GM12801 (cell line): ENCODE results near the gene DRD1.
A peak's percentile ranks its signal among the peaks of the same experiment; 100 is the strongest.

ENCODE experiments used
- CTCF ChIP-seq: IDR thresholded peaks from one replicate; pipeline ENCODE4 v1.5.1; 2011; ENCODE audit warnings: control low read depth; ENCODE audit not compliant: insufficient read length; ENCODE audit errors: extremely low read depth

Gene DRD1

GRCh38 chr5:175467983-175468690 lies 24.2 kb upstream of the DRD1 start:
- TF ChIP-seq CTCF, result no peak

- TF ChIP-seq CTCF, result no peak
These were observed 22.8 kb upstream of the DRD1 start for GRCh38 chr5:175466700-175467318.

GRCh38 chr5:175465282-175465681 lies 21.3 kb upstream of the DRD1 start:
- TF ChIP-seq CTCF, result no peak

- TF ChIP-seq CTCF, result no peak
These were observed 20.9 kb upstream of the DRD1 start for GRCh38 chr5:175464942-175465233.

- peak; percentile 24 for TF ChIP-seq CTCF
These were observed 20.3 kb upstream of the DRD1 start for GRCh38 chr5:175464074-175464941.

- no peak for TF ChIP-seq CTCF
These were observed 19.7 kb upstream of the DRD1 start for GRCh38 chr5:175463641-175464040.

- no peak for TF ChIP-seq CTCF
These were observed 17.4 kb upstream of the DRD1 start for GRCh38 chr5:175461370-175461769.
